Skeletal muscle tissue (tissue), 4 donors: ENCODE data around the gene GPX4. TPM values are rescaled to one million over a fixed set of nuclear protein-coding genes. Genes with fewer than 3 reads are reported as not detected.

Experiments used
- H3K27ac ChIP-seq: one replicate; pipeline ENCODE4 v1.7.0; 2013; ENCODE audit warnings: mild to moderate bottlenecking, low read depth, low read length, inconsistent platforms
- H3K27me3 ChIP-seq, 3 donors: one replicate each; pipeline ENCODE4 v1.7.0; 2013; ENCODE audit warnings: low read length in 3 of 3; ENCODE audit not compliant: control insufficient read depth in 3 of 3, insufficient read depth in 3 of 3
- H3K36me3 ChIP-seq, 3 donors: one replicate each; pipeline ENCODE4 v1.7.0; 2013; ENCODE audit warnings: low read length in 3 of 3; ENCODE audit not compliant: control insufficient read depth in 3 of 3, insufficient read depth in 3 of 3
- H3K4me1 ChIP-seq, 3 donors: one replicate each; pipeline ENCODE4 v1.7.0; 2013; ENCODE audit warnings: low read length in 3 of 3, mild to moderate bottlenecking in 3 of 3; ENCODE audit not compliant: control insufficient read depth in 3 of 3, insufficient read depth in 3 of 3
- H3K4me3 ChIP-seq, 3 donors: one replicate each; pipeline ENCODE4 v1.7.0; 2013; ENCODE audit warnings: low read length in 3 of 3
- H3K9ac ChIP-seq, 3 donors: one replicate each; pipeline ENCODE4 v1.7.0; 2013; ENCODE audit warnings: low read length in 3 of 3, mild to moderate bottlenecking in 3 of 3, moderate library complexity in 2 of 3, low read depth in 1 of 3
- H3K9me3 ChIP-seq, 3 donors: one replicate each; pipeline ENCODE4 v1.7.0; 2013; ENCODE audit warnings: low read length in 3 of 3; ENCODE audit not compliant: control insufficient read depth in 3 of 3
- total RNA-seq: library from RNA; depleted of rRNA; stranded (reverse); fragments of >200 nt; gene quantifications from one replicate; pipeline ENCODE4 v1.2.3, GENCODE V29; 2014
- donor health status: Osteomylitis.

The GPX4 gene
- total RNA-seq, 1 donor from 2014 or later, result 139 TPM

DNA sequence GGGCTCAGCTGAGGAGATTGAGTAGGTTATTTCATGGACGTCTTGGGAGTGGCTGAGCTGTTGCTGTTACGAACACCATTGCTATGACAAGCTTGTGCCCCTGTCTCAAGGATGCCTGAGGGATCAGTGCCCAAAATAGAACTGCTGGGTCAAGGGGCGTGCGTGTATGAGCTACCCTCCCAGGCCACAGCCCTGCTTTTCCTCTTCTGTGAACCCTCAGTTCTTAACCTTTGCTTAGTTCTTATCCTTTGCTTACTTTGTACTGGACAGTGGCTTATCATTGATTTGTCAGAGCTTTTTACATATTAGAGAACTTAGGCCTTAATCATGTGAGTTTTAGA is 27.8 kb upstream of the GPX4 start:
- Histone ChIP-seq H3K36me3 (peaks cover 0 to 2% (median 0%) of the 10 kb centered on the region in 3 donors), H3K4me1 (peaks cover 0 to 3% (median 0%) of the 10 kb centered on the region in 3 donors), H3K27me3 (peaks cover 22 to 26% (median 23%) of the 10 kb centered on the region in 3 donors), H3K9me3 (no peaks in the 10 kb centered on the region), H3K9ac (no peak overlapping the region), H3K27ac (no peak overlapping the region), H3K4me3 (no peak overlapping the region)

DNA sequence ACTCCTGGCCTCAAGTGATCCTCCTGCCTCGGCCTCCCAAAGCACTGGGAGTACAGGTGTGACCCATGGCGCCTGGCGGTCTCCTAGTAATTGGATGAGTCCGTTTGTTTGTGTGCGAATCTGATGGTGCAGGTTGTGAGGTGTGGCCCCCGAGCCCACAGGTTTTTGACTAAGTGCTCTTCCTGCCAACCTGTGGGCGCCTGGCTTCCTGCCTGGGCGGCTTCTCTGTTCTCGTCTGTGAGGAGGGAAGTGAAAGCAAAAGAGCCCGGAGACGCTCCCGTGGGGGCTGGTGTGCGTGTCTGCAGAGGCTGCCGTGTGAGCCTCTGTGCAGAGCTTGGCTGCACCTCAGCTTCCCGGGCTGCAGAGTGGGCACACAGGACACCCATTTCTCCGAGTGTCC is 26.8 kb upstream of the GPX4 start:
- H3K9me3 ChIP-seq, result no peaks in the 10 kb centered on the region
- peaks cover 0 to 8% (median 0%) of the 10 kb centered on the region in 3 donors for H3K4me1 ChIP-seq
- H3K9ac ChIP-seq, result no peak overlapping the region
- H3K4me3 ChIP-seq, result no peak overlapping the region
- no peak overlapping the region for H3K27ac ChIP-seq
- peaks cover 0 to 2% (median 0%) of the 10 kb centered on the region in 3 donors for H3K36me3 ChIP-seq
- peaks cover 14 to 31% (median 20%) of the 10 kb centered on the region in 3 donors for H3K27me3 ChIP-seq

DNA sequence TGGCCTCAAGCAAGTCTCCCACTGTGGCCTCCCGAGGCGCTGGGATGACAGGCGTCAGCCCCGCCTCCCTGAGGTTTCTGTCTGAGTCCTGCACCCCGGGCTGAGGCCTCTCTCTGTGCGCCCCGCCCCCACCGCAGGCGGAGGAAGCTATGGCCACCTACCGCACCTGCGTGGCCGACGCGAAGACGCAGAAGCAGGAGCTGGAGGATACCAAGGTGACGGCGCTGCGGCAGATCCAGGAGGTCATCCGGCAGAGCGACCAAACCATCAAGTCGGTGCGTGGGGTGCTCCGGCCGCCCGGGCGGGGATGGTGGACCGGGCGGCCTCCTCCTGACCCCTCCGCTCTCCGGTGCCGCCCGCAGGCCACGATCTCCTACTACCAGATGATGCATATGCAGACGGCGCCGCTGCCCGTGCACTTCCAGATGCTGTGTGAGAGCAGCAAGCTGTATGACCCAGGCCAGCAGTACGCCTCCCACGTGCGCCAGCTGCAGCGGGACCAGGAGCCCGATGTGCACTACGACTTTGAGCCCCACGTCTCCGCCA is 24.2 kb upstream of the GPX4 start:
- peaks cover 0 to 37% (median 21%) of the 10 kb centered on the region in 3 donors for H3K27me3 ChIP-seq
- no peak overlapping the region for H3K9ac ChIP-seq
- H3K9me3 ChIP-seq, result no peaks in the 10 kb centered on the region
- peaks cover 0 to 18% (median 7%) of the 10 kb centered on the region in 3 donors for H3K4me1 ChIP-seq
- no peak overlapping the region for H3K4me3 ChIP-seq
- H3K27ac ChIP-seq, result no peak overlapping the region
- peaks cover 0 to 2% (median 0%) of the 10 kb centered on the region in 3 donors for H3K36me3 ChIP-seq

DNA sequence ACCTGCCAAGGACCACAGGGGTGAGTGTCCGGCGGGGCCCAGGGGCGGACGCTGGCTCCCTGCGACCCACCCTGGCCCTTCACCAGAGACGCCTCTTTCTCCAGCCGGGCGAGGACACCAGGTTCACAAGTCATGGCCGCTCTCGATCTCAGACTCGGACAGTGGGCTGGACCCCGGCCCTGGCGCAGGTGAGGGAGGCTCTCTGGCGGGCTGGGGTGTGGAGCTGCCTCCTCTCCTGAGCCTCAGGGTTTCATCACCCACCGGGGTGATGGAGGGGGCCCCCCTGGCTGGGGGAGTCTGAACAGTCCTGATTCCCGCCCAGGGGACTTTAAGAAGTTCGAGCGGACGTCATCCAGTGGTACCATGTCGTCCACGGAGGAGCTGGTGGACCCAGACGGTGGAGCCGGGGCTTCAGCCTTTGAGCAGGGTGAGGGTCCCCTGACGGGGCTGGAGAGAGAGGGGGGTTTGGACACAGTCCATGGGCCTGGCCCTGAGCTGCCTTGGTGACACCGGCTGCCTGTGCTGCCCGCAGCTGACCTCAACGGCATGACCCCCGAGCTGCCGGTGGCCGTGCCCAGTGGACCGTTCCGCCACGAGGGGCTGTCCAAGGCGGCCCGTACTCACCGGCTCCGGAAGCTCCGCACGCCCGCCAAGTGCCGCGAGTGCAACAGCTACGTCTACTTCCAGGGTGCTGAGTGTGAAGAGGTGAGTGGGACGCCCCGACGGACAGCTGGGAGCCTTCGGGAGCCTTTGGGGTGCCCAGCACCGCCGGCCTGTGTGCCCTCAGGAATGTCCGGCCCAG is 23.2 kb upstream of the GPX4 start:
- Histone ChIP-seq H3K4me3 (no peak overlapping the region), H3K27me3 (peaks cover 0 to 41% (median 27%) of the 10 kb centered on the region in 3 donors), H3K4me1 (peaks cover 0 to 16% (median 7%) of the 10 kb centered on the region in 3 donors), H3K9ac (no peak overlapping the region), H3K9me3 (no peaks in the 10 kb centered on the region), H3K27ac (no peak overlapping the region), H3K36me3 (peaks cover 0 to 2% (median 0%) of the 10 kb centered on the region in 3 donors)

DNA sequence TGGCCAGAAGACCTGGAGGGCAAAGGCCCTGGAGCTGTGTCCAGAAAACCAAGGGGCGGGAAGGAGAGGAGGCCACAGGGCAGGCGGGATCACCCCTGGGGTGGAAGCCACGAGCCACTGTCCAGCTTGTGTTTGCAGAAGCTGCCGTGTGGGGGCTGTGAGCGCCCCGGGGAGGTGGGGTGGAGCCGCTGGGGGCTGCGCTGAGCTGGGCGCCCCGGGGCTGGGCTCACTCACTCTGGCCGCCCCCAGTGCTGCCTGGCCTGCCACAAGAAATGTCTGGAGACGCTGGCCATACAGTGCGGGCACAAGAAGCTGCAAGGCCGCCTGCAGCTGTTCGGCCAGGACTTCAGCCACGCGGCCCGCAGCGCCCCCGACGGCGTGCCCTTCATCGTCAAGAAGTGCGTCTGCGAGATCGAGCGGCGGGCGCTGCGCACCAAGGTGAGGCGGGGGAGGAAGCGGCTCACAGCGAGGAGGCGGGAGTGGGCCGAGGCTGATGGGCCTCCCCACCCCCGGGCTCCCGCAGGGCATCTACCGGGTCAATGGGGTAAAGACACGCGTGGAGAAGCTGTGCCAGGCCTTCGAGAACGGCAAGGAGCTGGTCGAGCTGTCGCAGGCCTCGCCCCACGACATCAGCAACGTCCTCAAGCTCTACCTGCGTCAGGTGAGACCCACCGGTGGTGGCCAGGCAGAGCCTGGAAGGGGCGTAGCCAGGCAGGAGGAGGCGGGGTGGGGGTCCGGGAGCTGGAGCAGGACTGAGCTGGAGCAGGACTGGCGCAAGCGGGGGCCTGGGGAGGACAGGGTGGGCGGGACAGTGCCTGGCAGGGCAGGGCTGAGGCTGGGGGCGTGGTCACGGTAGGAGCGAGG is 22.3 kb upstream of the GPX4 start:
- Histone ChIP-seq H3K9me3 (no peaks in the 10 kb centered on the region), H3K9ac (no peak overlapping the region), H3K4me1 (peaks cover 0 to 14% (median 7%) of the 10 kb centered on the region in 3 donors), H3K36me3 (peaks cover 0 to 2% (median 0%) of the 10 kb centered on the region in 3 donors), H3K27ac (no peak overlapping the region), H3K4me3 (no peak overlapping the region), H3K27me3 (peaks cover 0 to 47% (median 29%) of the 10 kb centered on the region in 3 donors)

DNA sequence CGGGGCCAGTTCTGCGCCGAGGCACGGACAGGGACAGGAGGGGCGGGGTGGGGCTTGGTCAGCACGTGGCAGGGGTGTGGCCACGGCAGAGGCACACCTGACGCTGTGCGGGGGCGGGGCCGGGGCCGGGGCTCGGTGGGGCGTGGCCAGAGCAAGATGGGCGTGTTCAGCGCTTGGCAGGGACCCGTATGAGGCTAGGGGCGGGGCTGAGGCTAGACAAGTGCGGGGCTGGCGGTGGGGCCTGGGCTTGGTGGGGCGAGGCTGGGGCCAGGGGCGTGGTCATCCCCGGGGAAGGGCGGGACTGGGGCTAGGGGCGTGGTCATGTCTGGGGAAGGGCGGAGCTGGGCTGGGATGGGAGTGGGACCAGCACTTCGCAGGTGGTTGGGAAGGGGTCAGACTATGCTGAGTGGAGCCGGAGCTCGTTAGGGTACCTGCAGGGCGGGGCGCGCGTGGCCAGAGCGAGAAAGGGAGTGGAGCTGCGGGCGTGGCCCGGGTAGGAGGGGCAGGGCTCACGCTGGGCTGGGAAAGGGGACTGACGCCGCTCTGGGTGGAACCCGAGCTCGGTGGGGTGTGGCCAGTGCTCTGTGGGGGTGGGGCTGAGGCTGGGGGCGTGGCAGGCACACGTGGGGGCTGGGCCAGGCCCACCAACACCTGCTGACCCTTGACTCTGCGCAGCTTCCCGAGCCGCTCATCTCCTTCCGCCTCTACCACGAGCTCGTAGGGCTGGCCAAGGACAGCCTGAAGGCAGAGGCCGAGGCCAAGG is 21.4 kb upstream of the GPX4 start:
- peaks cover 0 to 47% (median 29%) of the 10 kb centered on the region in 3 donors for H3K27me3 ChIP-seq
- H3K36me3 ChIP-seq, result peaks cover 0 to 2% (median 0%) of the 10 kb centered on the region in 3 donors
- no peak overlapping the region for H3K4me3 ChIP-seq
- H3K9me3 ChIP-seq, result no peaks in the 10 kb centered on the region
- no peak overlapping the region for H3K9ac ChIP-seq
- H3K4me1 ChIP-seq, result peaks cover under 1 to 14% (median 7%) of the 10 kb centered on the region in 3 donors
- H3K27ac ChIP-seq, result no peak overlapping the region

DNA sequence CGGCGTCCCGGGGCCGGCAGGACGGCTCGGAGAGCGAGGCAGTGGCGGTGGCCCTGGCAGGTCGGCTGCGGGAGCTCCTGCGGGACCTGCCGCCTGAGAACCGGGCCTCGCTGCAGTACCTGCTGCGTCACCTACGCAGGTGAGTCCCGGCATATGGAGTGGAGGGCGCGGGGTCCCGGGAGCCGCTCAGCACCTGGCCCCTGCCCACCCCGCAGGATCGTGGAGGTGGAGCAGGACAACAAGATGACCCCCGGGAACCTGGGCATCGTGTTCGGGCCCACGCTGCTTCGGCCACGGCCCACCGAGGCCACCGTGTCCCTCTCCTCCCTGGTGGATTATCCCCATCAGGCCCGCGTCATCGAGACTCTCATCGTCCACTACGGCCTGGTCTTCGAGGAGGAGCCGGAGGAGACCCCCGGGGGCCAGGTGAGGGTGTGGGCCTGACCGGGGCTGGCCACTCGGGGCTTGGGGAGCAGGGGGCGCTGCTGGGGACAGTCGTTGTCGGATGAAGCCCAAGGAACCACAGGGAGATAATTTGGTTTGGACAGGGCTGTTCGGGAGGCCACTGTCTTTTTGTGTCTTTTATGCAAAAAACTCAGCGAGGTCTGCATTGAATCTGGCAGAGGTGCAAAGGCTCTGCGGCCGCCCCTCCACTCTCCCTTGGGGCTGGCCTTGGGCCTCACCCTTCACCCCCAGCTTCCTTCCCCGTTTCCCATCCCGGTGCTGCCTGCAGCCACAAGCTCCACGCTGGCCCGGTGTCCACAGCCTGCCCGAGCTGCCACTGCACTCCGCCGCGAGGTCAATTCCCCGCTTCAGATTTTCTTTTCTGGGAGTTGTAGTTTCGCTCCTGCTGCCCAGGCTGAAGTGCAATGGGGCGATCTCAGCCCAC is 20.6 kb upstream of the GPX4 start:
- no peak overlapping the region for H3K27ac ChIP-seq
- no peak overlapping the region for H3K4me3 ChIP-seq
- no peaks in the 10 kb centered on the region for H3K9me3 ChIP-seq
- peaks cover 5 to 15% (median 7%) of the 10 kb centered on the region in 3 donors for H3K4me1 ChIP-seq
- peaks cover 0 to 5% (median 5%) of the 10 kb centered on the region in 3 donors for H3K36me3 ChIP-seq
- peaks cover 0 to 45% (median 23%) of the 10 kb centered on the region in 3 donors for H3K27me3 ChIP-seq
- H3K9ac ChIP-seq, result no peak overlapping the region

DNA sequence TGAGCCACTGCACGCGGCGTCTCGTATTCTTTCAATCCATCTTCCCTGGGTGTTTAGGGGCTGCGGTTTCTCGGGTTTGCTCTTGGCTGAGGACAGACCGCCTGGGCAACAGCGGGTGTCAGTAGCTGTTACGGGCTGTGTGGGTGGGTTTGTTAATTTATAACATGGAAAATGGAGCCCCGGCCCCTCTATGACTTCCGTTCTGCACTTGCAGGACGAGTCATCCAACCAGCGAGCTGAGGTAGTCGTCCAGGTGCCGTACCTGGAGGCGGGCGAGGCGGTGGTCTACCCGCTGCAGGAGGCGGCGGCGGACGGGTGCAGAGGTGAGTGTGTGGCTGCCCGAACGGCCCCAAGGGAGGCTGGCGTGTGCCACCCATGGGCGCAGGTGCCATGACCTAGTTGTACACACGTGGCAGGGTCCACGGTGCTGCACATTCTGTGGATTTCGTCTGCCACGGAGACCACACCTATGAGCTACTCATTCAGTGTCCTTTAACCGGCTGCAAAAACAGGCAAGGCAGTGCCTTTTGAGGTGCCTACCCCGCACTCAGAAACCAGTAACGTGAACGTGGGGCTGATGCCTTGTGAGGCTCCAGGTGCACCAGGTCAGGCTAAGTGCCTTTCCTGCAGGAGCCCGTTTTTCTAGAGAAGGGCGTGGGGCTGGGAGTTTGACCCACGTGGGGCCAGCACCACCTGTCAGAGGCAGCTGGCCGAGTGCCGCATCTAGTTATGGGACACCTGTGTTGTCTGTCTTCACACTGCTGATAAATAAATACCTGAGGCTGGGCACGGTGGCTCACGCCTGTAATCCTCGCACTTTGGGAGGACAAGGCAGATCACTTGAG is 19.5 kb upstream of the GPX4 start:
- no peaks in the 10 kb centered on the region for H3K9me3 ChIP-seq
- no peak overlapping the region for H3K9ac ChIP-seq
- H3K4me1 ChIP-seq, result peaks cover 7 to 24% (median 7%) of the 10 kb centered on the region in 3 donors
- no peak overlapping the region for H3K27ac ChIP-seq
- H3K4me3 ChIP-seq, result no peak overlapping the region
- peaks cover 0 to 45% (median 23%) of the 10 kb centered on the region in 3 donors for H3K27me3 ChIP-seq
- peaks cover 8 to 14% (median 9%) of the 10 kb centered on the region in 3 donors for H3K36me3 ChIP-seq
